ENCODE results near the gene DHRS7C.

The DHRS7C gene

GRCh38 chr17:9783050-9783449, 8.3 kb downstream of the DHRS7C start:
- H3K4me3 ChIP-seq (ENCODE audit: control insufficient read depth, low read depth, low read length) = no peak overlapping the region
- TF ChIP-seq, protein P1, sequence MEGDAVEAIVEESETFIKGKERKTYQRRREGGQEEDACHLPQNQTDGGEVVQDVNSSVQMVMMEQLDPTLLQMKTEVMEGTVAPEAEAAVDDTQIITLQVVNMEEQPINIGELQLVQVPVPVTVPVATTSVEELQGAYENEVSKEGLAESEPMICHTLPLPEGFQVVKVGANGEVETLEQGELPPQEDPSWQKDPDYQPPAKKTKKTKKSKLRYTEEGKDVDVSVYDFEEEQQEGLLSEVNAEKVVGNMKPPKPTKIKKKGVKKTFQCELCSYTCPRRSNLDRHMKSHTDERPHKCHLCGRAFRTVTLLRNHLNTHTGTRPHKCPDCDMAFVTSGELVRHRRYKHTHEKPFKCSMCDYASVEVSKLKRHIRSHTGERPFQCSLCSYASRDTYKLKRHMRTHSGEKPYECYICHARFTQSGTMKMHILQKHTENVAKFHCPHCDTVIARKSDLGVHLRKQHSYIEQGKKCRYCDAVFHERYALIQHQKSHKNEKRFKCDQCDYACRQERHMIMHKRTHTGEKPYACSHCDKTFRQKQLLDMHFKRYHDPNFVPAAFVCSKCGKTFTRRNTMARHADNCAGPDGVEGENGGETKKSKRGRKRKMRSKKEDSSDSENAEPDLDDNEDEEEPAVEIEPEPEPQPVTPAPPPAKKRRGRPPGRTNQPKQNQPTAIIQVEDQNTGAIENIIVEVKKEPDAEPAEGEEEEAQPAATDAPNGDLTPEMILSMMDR (conservative IDR thresholded peaks at IDR 0.05; ENCODE audit: control insufficient read depth, insufficient read depth, low read depth, low read length) = no peak
- no peak for DNase-seq (ENCODE audit: low read depth)

- H3K4me3 ChIP-seq (ENCODE audit: control insufficient read depth, low read depth, low read length) = no peak overlapping the region
- DNase-seq (ENCODE audit: low read depth) = no peak
- TF ChIP-seq, protein P1 (conservative IDR thresholded peaks at IDR 0.05; ENCODE audit: control insufficient read depth, insufficient read depth, low read depth, low read length) = no peak
Observed at GRCh38 chr17:9780552-9780951, 10.8 kb downstream of the DHRS7C start.

GRCh38 chr17:9776911-9777310, 14.5 kb downstream of the DHRS7C start:
- DNase-seq (ENCODE audit: low read depth) = no peak
- TF ChIP-seq, protein P1 (conservative IDR thresholded peaks at IDR 0.05; ENCODE audit: control insufficient read depth, insufficient read depth, low read depth, low read length) = no peak
- no peak overlapping the region for H3K4me3 ChIP-seq (ENCODE audit: control insufficient read depth, low read depth, low read length)

- H3K4me3 ChIP-seq (ENCODE audit: control insufficient read depth, low read depth, low read length) = no peak overlapping the region
- DNase-seq (ENCODE audit: low read depth) = no peak
- TF ChIP-seq, protein P1 (conservative IDR thresholded peaks at IDR 0.05; ENCODE audit: control insufficient read depth, insufficient read depth, low read depth, low read length) = no peak
Observed at GRCh38 chr17:9772658-9773057, 18.7 kb downstream of the DHRS7C start.

- no peak overlapping the region for H3K4me3 ChIP-seq (ENCODE audit: control insufficient read depth, low read depth, low read length)
- TF ChIP-seq, protein P1 (conservative IDR thresholded peaks at IDR 0.05; ENCODE audit: control insufficient read depth, insufficient read depth, low read depth, low read length) = no peak
- no peak for DNase-seq (ENCODE audit: low read depth)
Observed at GRCh38 chr17:9771465-9771864, 19.9 kb downstream of the DHRS7C start.

- no peak overlapping the region for H3K4me3 ChIP-seq (ENCODE audit: control insufficient read depth, low read depth, low read length)
- DNase-seq (ENCODE audit: low read depth) = no peak
- TF ChIP-seq, protein P1 (conservative IDR thresholded peaks at IDR 0.05; ENCODE audit: control insufficient read depth, insufficient read depth, low read depth, low read length) = no peak
Observed at GRCh38 chr17:9769036-9769695, 22.2 kb downstream of the DHRS7C start.
